Measurements from ENCODE around the gene HNRNPF.
"Not testable (repeated sequence)": the region's sequence is repeated elsewhere in the genome, so short reads cannot be mapped to it uniquely, and the experiment has no call there.

HNRNPF gene

DNA sequence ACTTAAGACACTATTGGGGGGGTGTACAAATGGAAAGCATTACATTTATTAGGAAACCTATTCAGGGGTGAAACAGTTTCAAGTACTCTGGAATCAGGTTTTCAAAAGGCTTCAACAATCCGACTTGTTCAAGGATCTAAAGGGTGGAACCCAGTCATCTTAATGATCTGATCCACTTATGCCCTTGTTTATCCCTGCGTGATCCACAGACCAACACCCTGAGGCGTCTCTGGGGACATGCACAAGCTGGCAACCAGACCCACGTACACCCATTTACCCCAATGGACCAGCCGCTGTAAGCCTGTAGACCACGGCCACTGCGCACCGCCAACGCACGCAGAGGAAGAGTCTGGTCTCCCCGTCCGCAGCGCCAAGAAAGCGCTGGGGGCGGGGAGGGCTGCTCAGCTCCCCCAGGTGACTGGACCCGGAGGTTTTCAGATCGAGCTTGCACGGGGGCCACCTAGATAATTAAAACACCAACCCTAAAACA, 13.4 kb downstream of the HNRNPF start:
- FAIRE-seq, result no peak

DNA sequence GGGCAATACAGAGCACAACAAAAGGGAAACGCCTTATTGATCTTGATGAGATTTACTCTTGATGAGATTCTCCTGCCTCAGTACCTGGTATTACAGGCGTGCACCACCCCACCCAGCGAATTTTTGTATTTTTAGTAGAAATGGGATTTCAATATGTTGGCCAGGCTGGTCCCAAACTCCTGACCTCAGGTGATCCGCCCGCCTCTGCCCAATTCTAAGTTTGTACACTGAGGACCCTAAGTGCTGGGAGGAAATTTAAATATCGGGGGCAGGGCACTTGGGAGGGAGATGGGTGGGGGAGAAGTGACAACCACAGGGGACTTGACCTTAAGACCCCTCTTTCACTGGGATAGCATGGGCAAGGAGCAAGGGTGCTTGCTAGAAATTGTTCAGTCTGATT, 14.1 kb downstream of the HNRNPF start:
- FAIRE-seq, result no peak

DNA sequence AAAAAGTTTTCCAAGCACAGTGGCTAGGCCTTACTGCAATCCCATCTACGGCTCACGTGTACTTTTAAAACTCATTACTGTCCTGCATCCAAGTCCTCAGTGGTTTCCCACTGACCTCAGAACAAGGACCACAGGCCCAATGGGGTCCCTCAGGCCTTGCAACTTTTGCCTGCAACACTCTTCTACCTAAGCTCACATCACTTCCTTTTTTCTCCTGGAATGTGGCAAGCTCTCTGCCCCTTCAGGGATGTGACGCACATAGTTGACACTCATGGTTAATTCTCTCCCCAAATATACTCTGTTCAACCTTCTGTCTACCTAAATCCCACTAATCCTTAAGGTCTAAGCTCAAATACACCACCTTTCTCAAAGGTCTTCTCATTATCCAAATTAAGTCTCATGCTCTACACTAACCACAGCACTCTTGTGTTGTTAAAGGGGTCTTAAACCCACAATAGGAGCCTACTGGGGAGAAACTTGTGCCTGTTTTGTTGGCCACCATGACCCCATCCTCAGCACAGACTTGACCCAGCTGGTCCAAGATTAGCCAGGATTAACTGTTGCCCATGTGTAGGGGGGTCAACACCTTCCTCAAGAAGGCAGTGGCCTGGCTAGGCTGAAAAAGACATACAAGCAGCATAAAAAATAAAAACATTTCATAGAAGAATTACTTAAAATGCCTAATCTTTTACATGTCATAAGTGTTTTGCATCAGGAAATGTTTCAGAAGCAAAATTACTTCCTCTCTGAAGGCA, 15.2 kb downstream of the HNRNPF start:
- no peak for FAIRE-seq

DNA sequence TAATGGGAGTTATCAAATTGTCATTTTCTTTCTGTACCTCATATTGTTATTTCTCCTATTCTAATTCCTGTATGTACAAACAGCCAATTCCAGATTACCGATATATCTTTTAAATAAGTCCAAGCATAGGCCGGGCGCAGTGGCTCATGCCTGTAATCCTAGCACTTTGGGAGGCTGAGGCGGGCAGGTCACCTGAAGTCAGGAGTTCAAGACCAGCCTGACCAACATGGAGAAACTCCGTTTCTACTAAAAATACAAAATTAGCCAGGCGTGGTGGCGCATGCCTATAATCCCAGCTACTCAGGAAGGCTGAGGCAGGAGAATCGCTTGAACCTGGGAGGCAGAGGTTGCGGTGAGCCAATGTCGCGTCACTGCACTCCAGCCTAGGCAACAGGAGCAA, 15.8 kb downstream of the HNRNPF start:
- not testable (repeated sequence) for FAIRE-seq

DNA sequence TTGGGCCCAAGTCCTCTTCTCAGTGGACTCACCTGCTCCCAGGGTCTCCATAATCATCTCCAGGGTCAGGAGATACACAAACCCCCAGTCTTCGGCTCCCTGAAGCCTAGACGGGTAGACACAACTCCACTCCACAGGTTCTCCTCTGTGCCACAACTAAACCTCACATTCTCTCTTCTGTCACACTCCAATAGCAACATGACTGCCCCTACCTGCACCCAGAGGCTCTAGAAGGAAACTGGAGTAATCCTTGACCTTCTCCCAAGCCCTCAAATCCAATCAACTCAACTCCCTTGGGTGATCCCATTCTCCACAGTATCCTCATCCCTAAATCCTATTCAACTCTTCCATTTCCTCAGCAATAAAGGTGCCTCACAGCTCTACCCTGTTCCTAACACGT, 16.2 kb downstream of the HNRNPF start:
- no peak for FAIRE-seq

DNA sequence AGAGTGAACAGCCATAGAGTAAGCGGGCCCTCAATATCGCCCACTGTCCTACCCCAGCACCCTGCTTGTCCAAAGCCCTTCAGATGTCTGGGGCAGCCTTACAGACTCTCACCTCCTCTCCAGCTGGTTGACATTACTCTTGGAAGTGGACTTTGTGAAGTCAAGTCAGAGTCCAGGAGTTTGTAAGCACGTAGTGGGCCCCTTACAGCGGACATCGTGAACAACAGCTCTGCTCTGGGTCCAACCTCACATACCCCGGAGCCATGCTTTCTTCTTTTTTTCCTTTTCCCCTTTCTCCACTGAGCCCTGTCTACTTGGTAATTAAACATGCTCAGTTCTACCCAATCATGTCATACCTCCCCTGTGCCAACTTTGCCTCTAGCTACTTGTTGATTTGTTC, 17.5 kb downstream of the HNRNPF start:
- FAIRE-seq, result no peak

DNA sequence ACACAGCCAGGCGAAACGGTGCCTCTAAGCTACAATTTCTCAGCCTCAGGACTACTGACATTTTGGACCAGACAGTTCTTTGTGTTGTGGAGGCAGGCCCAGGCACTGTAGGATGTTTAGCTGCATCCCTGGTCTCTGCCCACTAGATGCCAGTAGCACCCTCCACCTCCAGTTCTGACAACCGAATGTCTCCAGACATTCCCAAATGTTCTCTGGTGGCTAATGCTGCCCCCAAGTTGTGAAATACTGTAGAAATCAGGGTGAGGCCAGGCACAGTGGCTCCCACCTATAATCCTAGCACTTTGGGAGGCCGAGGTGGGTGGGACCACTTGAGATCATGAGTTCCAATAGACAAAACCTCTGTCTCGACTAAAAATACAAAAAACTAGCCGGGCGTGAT, 18.2 kb downstream of the HNRNPF start:
- no peak for FAIRE-seq

DNA sequence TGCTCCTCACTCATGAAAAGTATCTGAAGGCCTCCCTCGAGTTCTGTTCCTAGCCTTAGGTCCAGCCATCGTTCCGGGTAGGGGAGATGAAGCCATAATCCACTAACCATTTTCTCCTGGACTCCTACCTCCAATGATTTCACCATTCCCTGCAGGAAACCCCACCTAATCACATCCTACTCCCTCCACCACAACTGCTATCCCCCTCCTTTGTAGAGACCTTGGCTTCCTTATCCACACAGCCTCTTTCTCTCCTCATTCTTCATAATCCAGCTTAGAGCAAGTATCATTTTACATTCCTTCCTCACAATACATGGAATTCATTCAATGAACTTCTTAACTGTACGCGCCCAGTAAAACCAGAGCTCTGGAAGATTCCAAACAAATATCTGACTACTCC, 18.7 kb downstream of the HNRNPF start:
- no peak for FAIRE-seq

DNA sequence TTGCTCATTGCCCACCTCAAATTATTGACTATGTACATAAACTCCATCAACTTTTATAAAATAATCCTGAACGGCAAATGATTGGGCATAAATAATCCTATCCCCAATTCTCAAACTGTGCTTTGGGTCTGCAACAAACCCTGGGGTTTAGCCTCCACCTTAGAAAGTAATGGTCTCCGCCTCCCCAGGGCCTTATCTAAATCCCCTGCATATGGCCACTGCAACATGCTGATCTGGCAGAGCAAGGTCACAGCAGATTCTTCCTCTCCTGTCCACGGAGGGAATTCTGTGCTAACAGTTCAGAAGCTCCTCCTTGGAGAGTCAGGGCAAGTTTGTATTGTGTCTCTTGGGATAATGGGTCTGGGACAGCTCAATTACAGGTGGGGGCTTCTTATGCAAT, 19.1 kb downstream of the HNRNPF start:
- FAIRE-seq, result no peak

DNA sequence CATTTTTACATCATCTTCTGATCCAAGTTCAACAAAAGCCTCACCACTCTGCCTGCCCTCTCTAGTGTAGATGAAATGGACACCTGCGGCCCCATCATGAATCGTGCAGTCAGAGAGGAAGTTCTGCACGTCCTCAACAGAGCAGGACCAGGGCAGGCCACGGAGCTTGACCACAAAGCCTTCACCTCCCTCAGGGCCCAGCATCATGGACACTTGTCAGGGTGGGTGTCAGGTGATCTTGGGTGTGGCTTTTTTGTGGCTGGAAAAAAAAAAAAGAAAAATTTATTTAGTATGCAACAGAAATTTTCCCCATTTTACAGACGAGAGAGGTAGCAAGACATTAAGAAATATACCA, 21.3 kb downstream of the HNRNPF start:
- no peak for FAIRE-seq

DNA sequence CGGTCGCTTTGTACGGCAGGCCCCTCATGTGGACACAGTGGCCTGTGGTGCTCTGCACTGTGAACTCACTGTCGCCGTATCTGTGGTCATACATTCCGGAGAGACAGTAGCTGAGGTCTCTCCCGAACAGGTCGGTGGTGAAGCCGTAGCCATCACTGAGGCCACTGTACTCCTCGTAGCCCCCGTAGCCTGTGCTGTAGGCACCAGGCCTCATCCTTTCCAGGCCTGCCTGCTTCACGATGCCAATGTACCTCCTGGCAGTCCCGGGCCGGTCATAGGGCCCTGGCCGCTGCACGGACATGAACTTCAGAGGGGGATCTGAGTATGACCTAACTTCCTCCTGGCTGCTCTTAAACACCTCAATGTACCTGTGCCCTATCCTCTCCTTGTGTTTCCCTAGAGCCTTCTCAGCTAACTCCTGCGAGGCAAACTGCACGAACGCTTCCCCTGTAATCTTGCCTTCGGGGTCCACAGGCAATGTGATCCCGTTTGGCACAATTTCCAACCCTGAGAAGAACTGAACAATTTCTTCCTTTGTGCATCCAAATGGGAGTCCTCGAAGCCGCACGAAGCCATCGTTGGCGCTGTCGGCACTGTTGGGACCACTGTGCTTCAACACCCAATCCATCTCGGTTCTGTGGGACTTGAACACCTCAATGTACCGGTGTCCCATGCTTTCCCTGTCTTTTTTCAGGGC, 21.9 kb downstream of the HNRNPF start:
- FAIRE-seq, result no peak

DNA sequence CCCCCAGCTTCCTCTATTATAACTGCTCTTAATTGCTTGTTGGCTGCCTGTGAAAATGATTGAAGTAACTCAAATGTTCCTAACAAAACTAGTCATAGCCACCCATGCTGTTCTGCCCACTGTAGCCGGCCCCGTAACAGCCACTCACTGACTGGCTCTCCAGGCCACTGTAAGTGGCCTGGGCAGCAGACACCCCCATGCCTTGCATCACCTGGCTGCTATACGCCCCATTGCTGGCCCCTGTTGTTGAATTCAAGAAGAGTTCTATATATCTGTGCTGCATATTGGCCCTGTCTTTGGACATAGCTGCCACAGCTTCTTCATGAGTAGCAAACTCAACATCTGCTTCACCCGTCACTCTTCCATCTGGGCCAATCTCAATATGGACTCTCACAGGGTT, 22.4 kb downstream of the HNRNPF start:
- no peak for FAIRE-seq

DNA sequence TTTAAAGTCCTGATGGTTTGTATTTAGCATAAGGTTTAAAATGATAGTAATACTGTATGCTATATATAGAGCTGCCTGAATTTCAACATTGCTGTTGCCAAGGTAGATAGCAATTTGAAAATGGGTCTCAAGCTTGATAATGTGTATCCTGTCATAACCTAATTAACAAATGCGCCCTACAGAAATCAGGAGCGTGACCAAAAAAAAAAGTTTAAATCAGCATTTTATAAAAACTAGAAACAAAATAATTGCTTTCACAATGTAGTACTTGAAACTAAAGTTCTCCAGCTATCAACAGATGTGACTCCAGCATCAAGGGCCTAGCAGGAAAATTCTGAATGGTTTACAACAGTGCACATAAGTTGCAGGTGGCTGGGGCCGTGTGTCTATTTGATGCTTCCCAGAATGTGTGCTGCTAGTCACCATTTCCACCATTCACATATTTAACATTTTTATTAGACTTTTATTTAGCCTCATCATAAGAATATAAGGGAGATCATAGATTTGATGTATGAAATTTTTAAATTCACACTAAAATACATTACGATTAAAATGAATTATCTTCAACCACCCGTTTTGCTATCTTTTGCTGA, 23.5 kb downstream of the HNRNPF start:
- no peak for FAIRE-seq

DNA sequence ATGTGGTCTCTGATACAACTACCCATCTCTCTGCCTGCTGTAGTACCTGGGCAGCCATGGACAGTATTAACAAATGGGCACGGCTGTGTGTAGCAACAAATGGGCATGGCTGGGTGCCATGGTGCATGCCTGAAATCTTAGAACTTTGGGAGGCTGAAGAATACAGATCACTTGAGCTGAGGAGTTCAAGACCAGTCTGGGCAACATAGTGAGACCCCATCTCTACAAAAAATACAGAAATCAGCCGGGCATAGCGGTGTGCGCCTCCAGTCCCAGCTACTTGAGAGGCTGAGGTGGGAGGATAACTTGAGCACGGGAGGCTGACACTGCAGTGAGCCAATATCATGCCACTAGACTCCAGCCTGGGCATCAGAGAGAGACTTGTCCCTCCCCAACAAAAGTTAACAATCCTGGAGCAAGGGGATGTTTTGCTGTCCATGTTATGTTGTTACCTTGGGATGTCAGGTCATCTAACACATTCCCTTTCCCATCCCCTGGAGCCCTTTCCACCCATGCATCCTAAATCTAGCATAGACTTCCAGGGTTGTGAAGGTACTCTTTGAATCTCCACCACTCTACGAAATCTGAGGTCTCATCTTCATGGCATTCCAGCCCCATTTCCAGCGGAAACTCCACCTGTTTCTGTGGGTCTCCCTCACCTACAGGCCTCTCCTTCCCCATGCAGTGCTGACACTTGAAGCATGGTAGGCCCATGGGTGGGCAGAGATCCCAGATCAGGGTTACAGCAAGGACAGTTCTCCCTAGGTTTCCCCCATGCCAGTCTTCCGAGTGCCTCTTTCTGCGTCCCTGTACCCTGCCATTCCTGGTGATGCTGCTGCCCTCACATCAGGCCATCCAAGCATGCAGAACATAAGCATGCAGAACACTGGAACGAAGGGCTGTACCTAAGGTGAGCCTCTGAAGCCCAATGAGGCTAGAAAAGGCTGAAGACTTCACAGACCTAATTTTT, 24.4 kb downstream of the HNRNPF start:
- no peak for FAIRE-seq

DNA sequence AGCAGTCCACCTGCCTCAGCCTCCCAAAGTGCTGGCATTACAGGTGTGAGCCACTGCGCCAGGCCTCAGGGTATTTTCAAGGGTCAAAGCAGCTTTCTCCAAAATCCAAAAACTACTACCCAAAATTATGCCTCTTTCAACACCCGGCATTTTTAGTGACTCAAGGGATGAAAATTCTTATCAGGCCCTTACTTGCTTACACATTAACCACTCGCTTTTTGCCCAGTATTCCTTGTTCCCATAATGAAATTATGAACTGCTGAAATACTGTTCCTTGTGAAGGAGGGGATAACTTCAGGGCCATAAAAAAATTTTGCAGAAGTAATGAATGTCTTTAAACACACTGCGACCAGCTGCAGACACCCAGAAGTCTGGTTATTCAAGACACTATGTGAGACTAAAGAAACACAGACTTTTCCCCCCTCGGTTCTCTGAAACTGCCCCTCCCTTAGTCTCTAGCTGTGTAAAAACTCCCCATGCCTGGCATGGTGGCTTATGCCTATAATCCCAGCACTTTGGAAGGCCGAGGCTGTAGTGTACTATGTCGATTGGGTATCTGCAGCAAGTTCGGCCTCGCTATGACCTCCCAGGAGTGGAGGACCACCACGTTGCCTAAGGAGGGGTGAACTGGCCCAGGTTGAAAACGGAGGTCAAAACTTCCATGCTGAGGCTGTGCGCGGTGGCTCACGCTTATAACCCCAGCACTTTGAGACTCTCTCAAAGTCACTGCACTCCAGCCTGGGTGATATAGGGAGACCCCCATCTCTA, 25.6 kb downstream of the HNRNPF start:
- no peak for FAIRE-seq

DNA sequence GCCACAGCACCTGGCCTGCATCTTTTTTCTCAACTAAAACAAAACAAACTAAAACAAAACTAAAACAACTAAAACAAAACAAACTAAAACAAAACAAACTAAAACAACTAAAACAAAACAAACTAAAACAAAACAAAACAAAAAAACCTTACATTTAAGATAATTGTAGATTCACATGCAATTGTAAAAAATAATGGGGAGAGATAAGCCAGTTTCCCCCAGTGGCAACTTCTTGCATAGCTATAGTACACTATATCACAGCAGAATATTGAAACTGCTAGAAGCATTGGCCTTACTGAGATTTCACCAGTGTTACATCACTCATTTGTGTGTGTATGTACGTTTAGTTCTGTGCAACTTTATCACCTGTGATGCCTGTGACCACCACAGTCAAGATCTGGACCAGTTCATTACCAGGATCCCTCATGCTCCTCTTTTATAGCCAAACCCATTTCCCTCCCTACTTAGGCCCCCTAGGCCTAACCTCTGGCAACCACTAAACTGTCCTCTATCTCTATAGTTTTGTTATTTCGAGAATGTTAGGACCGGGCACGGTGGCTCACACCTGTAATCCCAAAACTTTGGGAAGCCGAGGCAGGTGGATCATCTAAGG, 28.3 kb downstream of the HNRNPF start:
- no peak for FAIRE-seq

DNA sequence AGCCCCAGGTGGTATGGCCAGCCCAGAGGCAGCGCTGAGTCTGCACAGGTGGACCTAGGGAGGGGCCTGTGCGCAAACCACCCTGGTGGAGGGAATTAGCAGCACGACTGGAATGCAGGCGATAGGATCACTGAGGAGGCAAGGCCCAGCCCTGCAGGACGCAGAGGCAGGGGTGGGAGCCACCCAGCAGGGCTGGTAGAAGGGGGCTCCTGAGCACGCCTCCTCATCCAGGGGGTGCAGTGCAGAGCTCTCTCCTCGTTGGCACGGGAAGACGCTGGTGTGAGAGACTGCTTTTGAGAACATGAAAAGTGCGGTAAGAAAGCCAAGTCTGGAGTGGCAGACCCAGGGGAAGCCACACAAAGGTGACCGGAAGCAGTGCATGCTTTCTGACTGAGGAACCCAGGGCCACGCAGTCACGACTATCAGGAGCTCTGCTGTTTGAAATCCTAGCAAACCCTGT, 31.5 kb downstream of the HNRNPF start:
- FAIRE-seq, result no peak

DNA sequence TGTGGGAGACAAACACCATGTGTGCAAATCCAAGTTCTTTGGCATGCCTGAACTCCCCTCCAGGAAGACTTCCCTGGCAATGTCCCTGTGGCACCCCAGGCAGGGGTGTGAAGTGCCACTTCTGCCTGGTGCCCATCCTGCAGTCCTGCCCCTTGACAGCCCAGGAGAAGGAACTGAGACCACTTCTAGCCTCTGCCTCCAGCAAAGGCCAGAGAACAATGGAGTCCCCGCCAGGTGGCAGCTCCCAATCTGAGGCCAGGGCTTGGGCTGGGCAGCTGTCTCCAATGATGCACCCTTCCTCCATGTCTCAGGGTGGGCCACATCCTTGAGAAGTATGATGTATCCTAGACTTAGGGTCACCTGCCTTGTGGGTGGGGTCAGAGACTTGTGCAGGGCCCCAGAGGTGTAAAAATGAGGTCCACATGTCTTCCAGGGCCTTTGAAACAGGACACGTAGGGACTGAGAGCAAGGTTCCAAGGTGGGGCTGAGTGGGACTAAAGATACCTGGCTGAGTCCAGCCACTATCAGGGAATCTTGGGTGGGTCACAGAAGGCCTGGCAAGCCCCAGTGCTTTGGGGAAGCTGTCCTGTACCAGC, 32.1 kb downstream of the HNRNPF start:
- no peak for FAIRE-seq

DNA sequence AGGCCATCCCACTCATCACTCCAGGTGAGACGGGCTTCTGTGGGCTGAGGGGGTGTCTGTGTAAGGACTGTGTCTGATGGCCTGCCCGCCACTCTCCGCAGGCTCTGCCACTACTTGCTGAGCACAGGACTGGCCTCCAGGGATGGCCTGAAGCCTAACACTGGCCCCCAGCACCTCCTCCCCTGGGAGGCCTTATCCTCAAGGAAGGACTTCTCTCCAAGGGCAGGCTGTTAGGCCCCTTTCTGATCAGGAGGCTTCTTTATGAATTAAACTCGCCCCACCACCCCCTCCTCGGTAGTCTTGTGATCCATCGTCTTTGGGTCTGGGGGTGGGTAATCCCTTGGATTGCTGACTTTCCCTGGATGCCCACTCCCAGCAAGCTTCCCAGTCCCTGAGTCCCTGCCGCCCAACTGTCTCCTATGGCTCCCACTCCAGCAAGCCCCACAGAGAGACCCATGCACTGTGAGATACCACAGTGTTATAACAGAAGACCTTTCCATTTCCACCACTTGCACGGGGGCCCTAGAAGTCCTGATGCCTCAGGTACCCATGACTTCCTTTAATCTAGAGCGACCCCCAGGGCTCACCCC, 32.8 kb downstream of the HNRNPF start:
- no peak for FAIRE-seq

DNA sequence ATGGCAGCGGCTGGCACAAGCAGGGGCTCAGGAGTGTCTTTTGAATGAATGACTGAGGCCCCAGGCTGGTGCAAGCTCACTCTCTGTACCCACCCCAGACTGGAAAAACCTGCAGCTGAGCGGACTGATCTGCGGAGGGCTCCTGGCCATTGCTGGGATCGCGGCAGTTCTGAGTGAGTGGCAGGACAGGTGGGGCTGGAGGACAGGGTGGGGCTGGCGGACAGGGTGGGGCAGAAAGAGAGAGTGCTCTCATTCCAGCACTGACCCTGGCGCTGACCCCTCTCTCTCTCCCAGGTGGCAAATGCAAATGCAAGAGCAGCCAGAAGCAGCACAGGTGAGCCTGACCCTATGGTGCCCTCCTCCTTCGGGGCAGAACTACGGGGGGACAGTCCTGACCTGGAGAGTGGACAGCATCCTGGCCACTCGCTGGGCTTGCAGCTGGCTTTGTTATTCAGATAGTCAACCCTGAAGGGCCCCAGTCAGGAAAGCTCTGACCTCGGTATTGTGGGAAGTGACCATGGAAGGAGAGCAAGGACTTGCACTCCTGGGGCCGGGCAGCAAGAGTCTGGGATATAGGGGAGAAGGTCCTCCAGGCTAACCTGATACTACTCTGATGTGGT, 33.5 kb downstream of the HNRNPF start:
- no peak for FAIRE-seq
